ENCODE results near the gene PCDH1. TPM values are rescaled to one million over a fixed set of nuclear protein-coding genes. Genes with fewer than 3 reads are reported as not detected.
A peak's percentile ranks its signal among the peaks of the same experiment; 100 is the strongest.

The PCDH1 gene
- total RNA-seq, 4 donors from 2014 or later, result 23.0 to 52.8 (median 30.9) TPM

DNA sequence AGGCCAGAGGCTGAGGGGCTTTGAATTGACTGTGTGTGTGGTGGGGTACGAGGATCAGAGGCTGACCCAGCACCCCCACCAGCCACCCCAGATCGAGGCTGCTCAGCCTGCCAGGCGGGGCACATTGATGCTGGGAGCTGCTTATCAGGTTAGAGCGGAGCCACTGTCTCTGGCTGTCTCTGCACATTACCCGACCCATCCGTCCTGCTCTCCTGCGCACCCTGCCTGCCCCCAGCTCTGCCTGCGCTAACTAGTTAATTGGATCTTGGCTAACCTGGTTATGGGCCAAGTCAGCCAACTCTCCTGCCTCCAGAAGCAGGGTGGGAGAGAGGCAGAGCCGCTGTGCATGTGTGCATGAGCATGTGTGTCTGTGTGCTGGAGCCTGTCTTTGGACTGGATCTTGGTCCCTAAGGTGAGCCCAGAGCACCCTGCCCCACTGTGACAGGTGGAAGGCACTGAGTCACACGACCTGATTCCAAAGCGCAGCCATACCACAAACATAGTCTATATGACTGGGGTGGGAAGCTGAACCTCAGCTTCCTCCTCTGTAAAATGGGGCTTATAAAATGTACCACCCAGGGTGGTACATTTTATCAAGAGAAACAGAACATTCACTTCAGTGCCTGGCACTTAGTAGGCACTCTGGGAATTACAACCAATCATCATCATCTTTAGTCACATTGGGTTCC, 39.7 kb downstream of the PCDH1 start:
- Histone ChIP-seq H3K27me3 (peaks cover 65% of the 10 kb centered on the region), H3K4me1 (peaks cover 0 to 44% (median 0%) of the 10 kb centered on the region in 3 donors), H3K4me3 (no peak overlapping the region), H3K36me3 (no peaks in the 10 kb centered on the region), H3K9me3 (no peaks in the 10 kb centered on the region), H3K27ac (peak overlapping the region in 2 of 4 donors; percentile 31 to 71)
- WGBS, 2 donors (ENCODE audit: low coverage in 1 of 2), result 42 to 46% methylated on average over 4 to 6 of the region's 11 CpGs
- no peak for ATAC-seq
- TF ChIP-seq POLR2AphosphoS5 (IDR thresholded peaks at IDR 0.05), result no peak
- TF ChIP-seq POLR2A (IDR thresholded peaks at IDR 0.05), result no peak
- TF ChIP-seq EP300 (IDR thresholded peaks at IDR 0.05), result no peak
- TF ChIP-seq, protein P1, sequence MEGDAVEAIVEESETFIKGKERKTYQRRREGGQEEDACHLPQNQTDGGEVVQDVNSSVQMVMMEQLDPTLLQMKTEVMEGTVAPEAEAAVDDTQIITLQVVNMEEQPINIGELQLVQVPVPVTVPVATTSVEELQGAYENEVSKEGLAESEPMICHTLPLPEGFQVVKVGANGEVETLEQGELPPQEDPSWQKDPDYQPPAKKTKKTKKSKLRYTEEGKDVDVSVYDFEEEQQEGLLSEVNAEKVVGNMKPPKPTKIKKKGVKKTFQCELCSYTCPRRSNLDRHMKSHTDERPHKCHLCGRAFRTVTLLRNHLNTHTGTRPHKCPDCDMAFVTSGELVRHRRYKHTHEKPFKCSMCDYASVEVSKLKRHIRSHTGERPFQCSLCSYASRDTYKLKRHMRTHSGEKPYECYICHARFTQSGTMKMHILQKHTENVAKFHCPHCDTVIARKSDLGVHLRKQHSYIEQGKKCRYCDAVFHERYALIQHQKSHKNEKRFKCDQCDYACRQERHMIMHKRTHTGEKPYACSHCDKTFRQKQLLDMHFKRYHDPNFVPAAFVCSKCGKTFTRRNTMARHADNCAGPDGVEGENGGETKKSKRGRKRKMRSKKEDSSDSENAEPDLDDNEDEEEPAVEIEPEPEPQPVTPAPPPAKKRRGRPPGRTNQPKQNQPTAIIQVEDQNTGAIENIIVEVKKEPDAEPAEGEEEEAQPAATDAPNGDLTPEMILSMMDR (IDR thresholded peaks at IDR 0.05), result no peak

DNA sequence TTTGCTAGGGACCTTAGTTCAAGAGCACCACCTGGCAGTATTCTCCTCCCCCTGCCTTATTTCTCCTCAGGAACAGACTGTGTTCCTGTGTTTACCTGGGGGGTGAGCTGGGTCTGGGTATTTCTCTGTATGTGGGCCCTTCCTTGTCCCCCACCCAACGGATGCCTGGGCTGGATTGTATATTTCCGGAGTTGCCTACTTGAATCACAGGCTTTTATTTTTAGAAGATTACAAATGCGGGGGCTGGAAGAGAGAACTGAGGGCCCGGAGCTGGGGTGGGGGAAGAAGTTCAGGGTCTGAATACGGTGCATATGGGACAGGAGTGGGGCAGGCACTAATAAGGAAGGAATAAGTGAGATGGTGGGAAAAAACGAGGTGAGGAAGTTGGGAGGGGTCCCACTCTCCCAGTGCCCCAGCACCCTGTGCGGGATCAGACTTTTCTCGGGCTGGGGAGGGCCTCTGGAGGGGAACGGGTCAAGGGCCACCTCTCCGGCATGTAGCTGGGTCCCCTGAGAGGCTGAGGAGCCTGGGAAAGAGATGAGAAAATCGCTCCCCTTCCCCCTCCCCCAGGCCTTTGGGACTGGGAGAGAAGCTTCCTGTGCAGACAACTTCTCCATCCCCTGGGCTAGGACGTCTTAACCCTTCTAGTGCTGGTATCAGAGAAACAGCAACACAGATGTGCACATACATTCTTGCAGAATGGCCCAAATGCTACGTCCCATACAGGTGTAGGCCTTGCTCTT, 42.1 kb downstream of the PCDH1 start:
- Histone ChIP-seq H3K9me3 (no peaks in the 10 kb centered on the region), H3K27me3 (peaks cover 53% of the 10 kb centered on the region), H3K36me3 (no peaks in the 10 kb centered on the region), H3K4me3 (no peak overlapping the region), H3K4me1 (peaks cover 0 to 26% (median 0%) of the 10 kb centered on the region in 3 donors), H3K27ac (peak overlapping the region in 3 of 4 donors; percentile 51 to 69 (median 66))
- 17 to 25% methylated on average over 7 to 9 of the region's 13 CpGs for WGBS, 2 donors (ENCODE audit: low coverage in 1 of 2)
- TF ChIP-seq POLR2A (IDR thresholded peaks at IDR 0.05) (no peak), EP300 (IDR thresholded peaks at IDR 0.05) (no peak), POLR2AphosphoS5 (IDR thresholded peaks at IDR 0.05) (no peak)
- peak; percentile 24 for ATAC-seq

DNA sequence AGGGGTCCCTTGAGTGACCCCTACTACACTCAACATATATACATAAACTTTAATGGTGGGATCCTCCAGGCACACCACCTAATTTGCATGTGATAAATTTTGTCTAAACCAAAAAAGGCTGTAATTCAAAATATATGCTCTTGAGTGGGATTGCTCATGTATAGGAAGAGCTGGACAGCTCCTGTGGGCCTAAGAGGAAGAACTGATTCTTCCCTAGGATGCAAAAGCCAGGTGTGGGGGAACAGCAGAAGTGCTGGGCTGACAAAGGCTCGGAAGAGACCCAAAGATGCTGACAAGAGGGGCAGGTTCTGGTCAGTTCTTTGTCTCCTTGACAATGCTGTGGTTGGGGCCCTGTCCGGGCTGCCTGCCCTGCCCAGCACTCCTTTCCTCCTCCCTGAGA, 43.9 kb downstream of the PCDH1 start:
- H3K4me3 ChIP-seq, result no peak overlapping the region
- peak overlapping the region in 1 of 4 donors; percentile 14 for H3K27ac ChIP-seq
- WGBS, 2 donors (ENCODE audit: low coverage in 1 of 2), result 50 to 83% methylated on average over 1 to 2 of the region's 2 CpGs
- TF ChIP-seq, protein P1 (IDR thresholded peaks at IDR 0.05), result no peak
- no peak for TF ChIP-seq EP300 (IDR thresholded peaks at IDR 0.05)
- TF ChIP-seq POLR2A (IDR thresholded peaks at IDR 0.05), result no peak
- no peak for TF ChIP-seq POLR2AphosphoS5 (IDR thresholded peaks at IDR 0.05)
- H3K9me3 ChIP-seq, result no peaks in the 10 kb centered on the region
- no peak for ATAC-seq
- no peaks in the 10 kb centered on the region for H3K36me3 ChIP-seq
- peaks cover 52% of the 10 kb centered on the region for H3K27me3 ChIP-seq
- H3K4me1 ChIP-seq, result peaks cover 0 to 22% (median 0%) of the 10 kb centered on the region in 3 donors

DNA sequence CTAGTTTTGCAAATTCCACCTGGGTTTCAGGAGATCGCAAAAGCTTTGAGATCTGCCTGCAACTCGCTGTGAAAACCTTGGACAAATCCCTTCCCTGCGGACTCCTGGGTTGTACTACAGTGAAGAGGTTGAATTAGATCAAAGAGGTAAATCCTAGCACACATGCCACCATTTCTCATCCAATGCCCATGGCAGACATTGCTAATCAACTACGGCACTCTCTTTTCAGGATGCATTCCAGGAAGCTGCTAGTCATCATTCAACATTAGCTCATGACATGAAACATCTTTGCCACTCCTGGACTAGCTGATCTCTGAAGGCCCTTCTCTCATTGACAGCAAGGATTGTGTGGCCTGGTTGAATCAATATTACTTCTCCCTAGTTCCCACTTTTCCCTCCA, 46.1 kb downstream of the PCDH1 start:
- Histone ChIP-seq H3K27me3 (peaks cover 38% of the 10 kb centered on the region), H3K9me3 (no peaks in the 10 kb centered on the region), H3K4me1 (peaks cover 0 to 27% (median 0%) of the 10 kb centered on the region in 3 donors), H3K27ac (no peak overlapping the region), H3K4me3 (no peak overlapping the region), H3K36me3 (no peaks in the 10 kb centered on the region)
- TF ChIP-seq, protein P1 (IDR thresholded peaks at IDR 0.05), result no peak
- no peak for TF ChIP-seq POLR2A (IDR thresholded peaks at IDR 0.05)
- TF ChIP-seq POLR2AphosphoS5 (IDR thresholded peaks at IDR 0.05), result no peak
- no peak for TF ChIP-seq EP300 (IDR thresholded peaks at IDR 0.05)
- 78 to 85% methylated on average over 4 of the region's 4 CpGs for WGBS, 2 donors (ENCODE audit: low coverage in 1 of 2)
- no peak for ATAC-seq

DNA sequence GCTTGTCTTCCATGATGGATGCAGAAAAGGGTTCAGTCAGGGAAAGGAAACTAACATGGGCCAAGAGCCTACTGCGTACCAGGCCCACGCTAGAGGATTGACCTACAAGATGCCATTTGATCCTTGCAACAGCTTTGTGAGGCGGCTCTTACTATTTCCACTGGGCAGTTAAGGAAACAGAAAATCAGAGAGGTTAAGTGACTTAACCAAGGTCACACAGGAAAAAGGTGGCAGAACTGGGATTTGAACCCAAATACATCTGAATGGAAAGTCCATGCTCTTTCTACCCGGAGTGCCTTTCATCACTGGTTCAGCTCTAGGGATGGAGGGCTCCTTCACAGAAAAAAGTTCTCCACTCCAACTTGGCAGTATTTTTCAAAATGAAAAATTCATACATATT, 50.0 kb downstream of the PCDH1 start:
- H3K36me3 ChIP-seq, result no peaks in the 10 kb centered on the region
- no peak overlapping the region for H3K4me3 ChIP-seq
- peak overlapping the region in 1 of 4 donors; percentile 47 for H3K27ac ChIP-seq
- peaks cover 46% of the 10 kb centered on the region for H3K27me3 ChIP-seq
- 43 to 60% methylated on average over 2 to 3 of the region's 4 CpGs for WGBS, 2 donors (ENCODE audit: low coverage in 1 of 2)
- no peak for ATAC-seq
- TF ChIP-seq POLR2A (IDR thresholded peaks at IDR 0.05), result no peak
- TF ChIP-seq POLR2AphosphoS5 (IDR thresholded peaks at IDR 0.05), result no peak
- no peak for TF ChIP-seq EP300 (IDR thresholded peaks at IDR 0.05)
- no peaks in the 10 kb centered on the region for H3K9me3 ChIP-seq
- peaks cover 0 to 21% (median 0%) of the 10 kb centered on the region in 3 donors for H3K4me1 ChIP-seq

Measured in gastroesophageal sphincter (tissue), 4 donors.